Measurements from ENCODE around the gene CABP2.
"Not testable (repeated sequence)": the region's sequence is repeated elsewhere in the genome, so short reads cannot be mapped to it uniquely, and the experiment has no call there.

GRCh38 chr11:67548112-67548511, 24.9 kb upstream of the CABP2 start:
- not testable (repeated sequence) for TF ChIP-seq POLR2A, POLR2AphosphoS5 (IDR thresholded peaks at IDR 0.05)

Measured in transverse colon (tissue), 3 donors.